Fibroblast of the aortic adventitia (primary cell): ENCODE results near the gene XRCC5. TPM values are rescaled to one million over a fixed set of nuclear protein-coding genes. Genes with fewer than 3 reads are reported as not detected.

Experiments
- DNase-seq: peaks from one replicate; pipeline ENCODE4 v3.0.0-alpha.2; 2010; ENCODE audit warnings: low read depth
- H3K4me3 ChIP-seq: 2 replicates; pipeline ENCODE4 v1.5.1; 2011; ENCODE audit warnings: low read depth, mild to moderate bottlenecking, control low read depth, low read length, moderate library complexity
- total RNA-seq: library from RNA; depleted of rRNA; stranded (reverse); fragments of >200 nt; gene quantifications from 2 replicates; pipeline ENCODE4 v1.2.3, GENCODE V29; 2012; ENCODE audit warnings: low replicate concordance
- TF ChIP-seq, protein P1 (sequence below): IDR thresholded peaks from 2 replicates; pipeline ENCODE4 v1.5.1; 2011; ENCODE audit warnings: mild to moderate bottlenecking, low read length, control low read depth, inconsistent platforms; ENCODE audit not compliant: insufficient read depth

Gene XRCC5
- total RNA-seq, 1 donor: 271 TPM

GRCh38 chr2:216216951-216217903 is 108.1 kb downstream of the XRCC5 start:
- peak; percentile 50 for DNase-seq
- TF ChIP-seq, protein P1, sequence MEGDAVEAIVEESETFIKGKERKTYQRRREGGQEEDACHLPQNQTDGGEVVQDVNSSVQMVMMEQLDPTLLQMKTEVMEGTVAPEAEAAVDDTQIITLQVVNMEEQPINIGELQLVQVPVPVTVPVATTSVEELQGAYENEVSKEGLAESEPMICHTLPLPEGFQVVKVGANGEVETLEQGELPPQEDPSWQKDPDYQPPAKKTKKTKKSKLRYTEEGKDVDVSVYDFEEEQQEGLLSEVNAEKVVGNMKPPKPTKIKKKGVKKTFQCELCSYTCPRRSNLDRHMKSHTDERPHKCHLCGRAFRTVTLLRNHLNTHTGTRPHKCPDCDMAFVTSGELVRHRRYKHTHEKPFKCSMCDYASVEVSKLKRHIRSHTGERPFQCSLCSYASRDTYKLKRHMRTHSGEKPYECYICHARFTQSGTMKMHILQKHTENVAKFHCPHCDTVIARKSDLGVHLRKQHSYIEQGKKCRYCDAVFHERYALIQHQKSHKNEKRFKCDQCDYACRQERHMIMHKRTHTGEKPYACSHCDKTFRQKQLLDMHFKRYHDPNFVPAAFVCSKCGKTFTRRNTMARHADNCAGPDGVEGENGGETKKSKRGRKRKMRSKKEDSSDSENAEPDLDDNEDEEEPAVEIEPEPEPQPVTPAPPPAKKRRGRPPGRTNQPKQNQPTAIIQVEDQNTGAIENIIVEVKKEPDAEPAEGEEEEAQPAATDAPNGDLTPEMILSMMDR: no peak
- H3K4me3 ChIP-seq: no peak overlapping the region

DNA sequence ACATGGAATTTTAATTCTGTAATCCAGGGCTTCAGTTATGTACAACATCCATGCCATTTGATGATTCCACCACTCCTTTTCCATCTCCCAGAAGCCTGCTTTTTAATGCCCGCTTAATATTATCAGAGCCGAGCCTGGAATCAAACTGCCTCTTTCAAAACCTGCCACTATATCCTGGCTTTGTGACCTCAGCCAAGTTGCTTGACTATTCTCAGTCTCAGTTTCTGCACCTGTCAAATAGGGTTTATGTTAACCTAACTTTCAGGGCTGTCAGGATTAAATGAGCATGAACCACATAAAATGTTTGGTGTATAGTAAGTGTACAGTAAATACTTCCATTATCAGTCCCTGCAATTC is 108.7 kb downstream of the XRCC5 start:
- no peak overlapping the region for H3K4me3 ChIP-seq
- TF ChIP-seq, protein P1: no peak
- DNase-seq: no peak

- no peak for DNase-seq
- no peak overlapping the region for H3K4me3 ChIP-seq
- TF ChIP-seq, protein P1: no peak
Observed at GRCh38 chr2:216219861-216220260, 110.7 kb downstream of the XRCC5 start.

GRCh38 chr2:216220976-216221375 is 111.8 kb downstream of the XRCC5 start:
- TF ChIP-seq, protein P1: no peak
- H3K4me3 ChIP-seq: no peak overlapping the region
- DNase-seq: no peak

GRCh38 chr2:216221811-216222210 is 112.7 kb downstream of the XRCC5 start:
- no peak overlapping the region for H3K4me3 ChIP-seq
- DNase-seq: peak; percentile 42
- TF ChIP-seq, protein P1: no peak

- TF ChIP-seq, protein P1: peak; percentile 48
- peak; percentile 55 for DNase-seq
- H3K4me3 ChIP-seq: no peak overlapping the region
Observed at GRCh38 chr2:216222650-216223352, 113.7 kb downstream of the XRCC5 start.
